Thoracic aorta (tissue), 2 donors: ENCODE measurements around the gene ZNF423. TPM values are rescaled to one million over a fixed set of nuclear protein-coding genes. Genes with fewer than 3 reads are reported as not detected.

ENCODE experiments used
- ATAC-seq: fragments of 150-250 bp; one replicate; pipeline ENCODE4 v1.8.0; 2017; ENCODE audit warnings: low read depth; ENCODE audit not compliant: insufficient number of reproducible peaks, low FRiP score
- DNase-seq: peaks from one replicate; pipeline ENCODE4 v3.0.0-alpha.2; 2020; ENCODE audit warnings: low spot score
- H3K27ac ChIP-seq, 2 donors: fragments of 200-600 bp; sonication (generic); 1 replicate in 1 of 2; 2 replicates in 1 of 2; pipeline ENCODE4 v1.5.1; 2016; ENCODE audit warnings: mild to moderate bottlenecking in 2 of 2, moderate library complexity in 2 of 2
- H3K27me3 ChIP-seq: fragments of 200-600 bp; sonication (generic); replicated peaks from 2 replicates; pipeline ENCODE4 v1.6.0; 2016; ENCODE audit warnings: mild to moderate bottlenecking; ENCODE audit not compliant: insufficient read depth
- H3K36me3 ChIP-seq: fragments of 200-600 bp; sonication (generic); one replicate; pipeline ENCODE4 v1.5.1; 2016
- H3K4me1 ChIP-seq, 2 donors: fragments of 200-600 bp; sonication (generic); 1 replicate in 1 of 2; 2 replicates in 1 of 2; pipeline versions ENCODE4 v1.5.1 to v1.6.0; 2016; ENCODE audit warnings: low read depth in 2 of 2, mild to moderate bottlenecking in 1 of 2; ENCODE audit not compliant: control insufficient read depth in 1 of 2
- H3K4me3 ChIP-seq: fragments of 200-600 bp; sonication (generic); 2 replicates; pipeline ENCODE4 v1.5.1; 2016; ENCODE audit warnings: mild to moderate bottlenecking
- H3K9me3 ChIP-seq: fragments of 200-600 bp; sonication (generic); 2 replicates; pipeline ENCODE4 v1.5.1; 2016
- total RNA-seq, 2 donors: library from RNA; depleted of rRNA; stranded (reverse); fragments of >200 nt; gene quantifications; one replicate each; pipeline versions ENCODE4 v1.1.0 to v1.2.3, GENCODE V29; 2016
- TF ChIP-seq, protein P1 (sequence below): fragments of 200-600 bp; sonication (generic); IDR thresholded peaks from one replicate; pipeline ENCODE4 v1.5.1; 2019; ENCODE audit warnings: antibody characterized with exemption

Gene ZNF423
- total RNA-seq, 2 donors from 2014 or later = 16.2 to 22.9 TPM

DNA sequence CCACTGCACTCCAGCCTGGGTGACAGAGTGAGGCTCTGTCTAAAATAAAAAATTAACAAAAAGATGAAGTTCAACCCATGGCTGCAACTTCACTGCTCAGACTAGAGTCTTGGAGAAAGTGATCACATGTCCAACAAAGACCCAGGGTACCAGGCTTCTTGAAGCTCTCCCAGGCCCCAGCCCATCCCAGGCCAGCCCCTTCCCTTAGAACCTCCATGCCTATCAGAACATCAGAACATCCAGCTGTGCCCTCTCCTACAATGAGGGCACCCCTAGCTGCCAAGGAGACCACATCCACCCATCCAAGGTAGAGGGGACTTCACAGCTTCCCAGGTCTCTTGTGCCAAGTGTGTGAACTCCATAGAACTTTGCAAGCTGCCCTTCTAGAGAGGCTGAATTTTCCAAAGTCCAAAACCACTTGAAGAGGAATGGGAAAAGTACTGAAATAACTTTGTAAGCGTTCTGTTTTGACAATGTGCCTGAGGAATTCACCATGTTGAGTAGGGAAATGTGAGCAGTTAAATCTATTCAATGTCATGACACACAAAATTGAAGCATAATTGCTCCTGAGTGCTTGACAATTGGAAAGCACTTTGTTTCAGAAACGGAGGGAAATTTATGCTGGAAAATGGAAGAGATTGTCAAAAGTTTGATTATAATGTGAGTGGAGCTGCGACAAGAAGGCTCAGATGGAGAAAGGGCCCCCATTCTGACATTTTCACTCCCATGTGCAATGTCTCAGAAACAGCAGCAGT lies 230.4 kb downstream of the ZNF423 start:
- no peak overlapping the region for H3K4me3 ChIP-seq
- H3K27ac ChIP-seq = no peak overlapping the region
- H3K4me1 ChIP-seq = peaks cover 5 to 23% of the 10 kb centered on the region in 2 donors
- no peak for ATAC-seq
- H3K27me3 ChIP-seq = no peaks in the 10 kb centered on the region
- DNase-seq = no peak
- H3K9me3 ChIP-seq = no peaks in the 10 kb centered on the region
- no peaks in the 10 kb centered on the region for H3K36me3 ChIP-seq
- TF ChIP-seq, protein P1, sequence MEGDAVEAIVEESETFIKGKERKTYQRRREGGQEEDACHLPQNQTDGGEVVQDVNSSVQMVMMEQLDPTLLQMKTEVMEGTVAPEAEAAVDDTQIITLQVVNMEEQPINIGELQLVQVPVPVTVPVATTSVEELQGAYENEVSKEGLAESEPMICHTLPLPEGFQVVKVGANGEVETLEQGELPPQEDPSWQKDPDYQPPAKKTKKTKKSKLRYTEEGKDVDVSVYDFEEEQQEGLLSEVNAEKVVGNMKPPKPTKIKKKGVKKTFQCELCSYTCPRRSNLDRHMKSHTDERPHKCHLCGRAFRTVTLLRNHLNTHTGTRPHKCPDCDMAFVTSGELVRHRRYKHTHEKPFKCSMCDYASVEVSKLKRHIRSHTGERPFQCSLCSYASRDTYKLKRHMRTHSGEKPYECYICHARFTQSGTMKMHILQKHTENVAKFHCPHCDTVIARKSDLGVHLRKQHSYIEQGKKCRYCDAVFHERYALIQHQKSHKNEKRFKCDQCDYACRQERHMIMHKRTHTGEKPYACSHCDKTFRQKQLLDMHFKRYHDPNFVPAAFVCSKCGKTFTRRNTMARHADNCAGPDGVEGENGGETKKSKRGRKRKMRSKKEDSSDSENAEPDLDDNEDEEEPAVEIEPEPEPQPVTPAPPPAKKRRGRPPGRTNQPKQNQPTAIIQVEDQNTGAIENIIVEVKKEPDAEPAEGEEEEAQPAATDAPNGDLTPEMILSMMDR = no peak

DNA sequence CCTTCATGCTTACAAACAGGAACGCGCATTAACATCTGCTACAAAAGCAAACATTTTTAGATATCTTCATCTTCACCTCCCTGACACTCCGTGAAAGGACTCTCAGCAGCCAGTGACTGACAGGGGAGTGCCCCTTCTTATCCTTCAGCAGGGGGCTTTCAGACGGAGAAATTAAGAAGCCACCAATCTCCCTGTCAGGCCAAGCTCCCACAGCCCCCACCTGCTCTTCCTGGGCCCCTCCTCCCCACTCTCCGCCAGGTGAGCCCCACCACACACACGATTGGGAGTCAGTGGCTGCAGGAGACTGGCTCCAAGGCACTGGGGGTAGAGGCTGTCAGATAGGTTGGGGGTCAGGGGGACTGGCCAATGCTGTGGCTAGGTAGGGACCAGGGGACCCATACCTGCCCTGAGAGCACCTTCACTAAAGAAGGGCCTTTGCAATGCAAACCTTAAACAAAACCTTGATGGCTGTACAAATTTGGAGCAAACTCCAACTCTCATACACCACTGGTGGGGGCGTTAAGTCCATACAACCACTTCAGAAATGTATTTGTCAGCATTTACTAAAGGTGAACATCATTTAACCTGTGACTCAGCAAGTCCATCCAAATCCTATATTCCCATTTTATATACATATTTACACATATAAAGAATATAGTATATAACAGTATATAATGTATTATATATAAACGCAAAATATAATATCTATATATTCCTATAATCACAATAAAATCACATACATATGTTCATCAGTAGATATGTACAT lies 232.2 kb downstream of the ZNF423 start:
- Histone ChIP-seq H3K27me3 (no peaks in the 10 kb centered on the region), H3K27ac (no peak overlapping the region), H3K36me3 (no peaks in the 10 kb centered on the region), H3K4me1 (peaks cover 15 to 41% of the 10 kb centered on the region in 2 donors), H3K9me3 (no peaks in the 10 kb centered on the region), H3K4me3 (no peak overlapping the region)
- ATAC-seq (no peak), DNase-seq (no peak)
- TF ChIP-seq, protein P1 = no peak

DNA sequence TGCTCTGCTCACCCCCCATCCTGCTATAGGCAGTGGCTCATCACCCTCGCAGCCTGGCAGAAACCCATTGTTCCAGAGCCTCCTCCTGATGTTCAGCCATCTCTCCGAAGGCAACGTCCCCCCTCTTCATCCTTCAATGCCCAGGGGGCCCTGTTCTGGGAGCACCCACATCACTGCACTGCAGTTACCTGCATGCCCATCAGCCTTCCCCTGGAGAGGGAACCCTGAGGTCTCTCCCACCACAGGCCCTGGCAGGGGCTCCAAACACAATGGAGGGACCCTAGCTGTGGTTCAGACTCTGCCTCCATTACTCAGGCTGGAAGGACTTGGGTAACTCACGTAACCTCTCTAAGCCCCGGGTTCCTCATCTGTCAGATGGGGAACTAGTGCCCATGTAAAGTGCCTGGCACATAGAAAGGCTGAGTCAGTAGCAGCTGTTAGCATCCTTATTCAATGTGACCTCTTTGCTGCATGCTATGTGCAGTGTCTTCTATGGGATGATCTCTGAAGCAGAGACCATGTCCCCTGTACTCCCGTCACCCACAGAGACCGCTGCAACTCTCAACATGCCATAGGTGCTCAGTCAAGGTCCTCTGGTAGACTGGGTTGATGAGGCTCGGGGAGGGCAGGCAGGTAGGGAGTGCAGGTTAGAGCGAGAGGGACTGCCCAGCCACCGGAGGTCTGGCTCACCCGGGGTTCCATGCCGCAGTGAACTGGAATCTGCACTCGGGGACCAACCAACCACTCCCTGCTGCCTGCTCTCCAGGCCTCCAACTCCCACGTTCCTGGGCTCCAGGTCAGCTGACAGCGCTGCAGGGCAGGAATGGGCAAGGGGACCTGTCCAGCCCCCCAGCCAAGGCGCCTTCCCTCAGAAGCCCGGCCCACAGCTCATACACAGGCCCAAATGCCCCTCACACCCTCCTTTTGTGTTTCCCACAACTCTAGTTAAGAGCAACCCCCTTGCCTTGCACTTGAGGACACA lies 233.2 kb downstream of the ZNF423 start:
- Histone ChIP-seq H3K4me1 (peaks cover 15 to 42% of the 10 kb centered on the region in 2 donors), H3K27ac (no peak overlapping the region), H3K9me3 (no peaks in the 10 kb centered on the region), H3K27me3 (no peaks in the 10 kb centered on the region), H3K4me3 (no peak overlapping the region), H3K36me3 (no peaks in the 10 kb centered on the region)
- TF ChIP-seq, protein P1 = no peak
- DNase-seq = no peak
- ATAC-seq = no peak

DNA sequence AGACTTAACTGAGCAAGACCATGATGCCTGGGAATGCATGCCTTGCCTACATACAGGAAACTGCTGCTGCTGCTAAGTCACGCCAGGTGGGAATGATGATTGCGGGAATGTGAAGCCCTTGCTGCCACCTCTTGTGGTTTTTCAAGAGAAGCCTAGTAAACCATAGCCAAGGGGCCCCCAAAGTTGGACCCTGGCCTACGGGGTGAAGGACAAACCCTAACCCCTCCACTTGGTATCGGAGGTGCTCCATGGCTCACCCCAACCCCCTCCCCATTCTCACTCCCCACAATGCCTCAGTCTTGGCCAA lies 233.9 kb downstream of the ZNF423 start:
- TF ChIP-seq, protein P1 = no peak
- ATAC-seq (no peak), DNase-seq (no peak)
- peak overlapping the region in 1 of 2 donors; percentile 79 for H3K27ac ChIP-seq
- H3K4me3 ChIP-seq = no peak overlapping the region
- H3K9me3 ChIP-seq = no peaks in the 10 kb centered on the region
- no peaks in the 10 kb centered on the region for H3K36me3 ChIP-seq
- peaks cover 15 to 42% of the 10 kb centered on the region in 2 donors for H3K4me1 ChIP-seq
- no peaks in the 10 kb centered on the region for H3K27me3 ChIP-seq
